GM10847 (cell line): ENCODE results near the gene TLE3.

Experiments used
- POLR2A ChIP-seq: IDR thresholded peaks from 2 replicates; pipeline ENCODE4 v1.6.1; 2011; ENCODE audit not compliant: insufficient read length; ENCODE audit errors: extremely low read depth

TLE3 gene

DNA sequence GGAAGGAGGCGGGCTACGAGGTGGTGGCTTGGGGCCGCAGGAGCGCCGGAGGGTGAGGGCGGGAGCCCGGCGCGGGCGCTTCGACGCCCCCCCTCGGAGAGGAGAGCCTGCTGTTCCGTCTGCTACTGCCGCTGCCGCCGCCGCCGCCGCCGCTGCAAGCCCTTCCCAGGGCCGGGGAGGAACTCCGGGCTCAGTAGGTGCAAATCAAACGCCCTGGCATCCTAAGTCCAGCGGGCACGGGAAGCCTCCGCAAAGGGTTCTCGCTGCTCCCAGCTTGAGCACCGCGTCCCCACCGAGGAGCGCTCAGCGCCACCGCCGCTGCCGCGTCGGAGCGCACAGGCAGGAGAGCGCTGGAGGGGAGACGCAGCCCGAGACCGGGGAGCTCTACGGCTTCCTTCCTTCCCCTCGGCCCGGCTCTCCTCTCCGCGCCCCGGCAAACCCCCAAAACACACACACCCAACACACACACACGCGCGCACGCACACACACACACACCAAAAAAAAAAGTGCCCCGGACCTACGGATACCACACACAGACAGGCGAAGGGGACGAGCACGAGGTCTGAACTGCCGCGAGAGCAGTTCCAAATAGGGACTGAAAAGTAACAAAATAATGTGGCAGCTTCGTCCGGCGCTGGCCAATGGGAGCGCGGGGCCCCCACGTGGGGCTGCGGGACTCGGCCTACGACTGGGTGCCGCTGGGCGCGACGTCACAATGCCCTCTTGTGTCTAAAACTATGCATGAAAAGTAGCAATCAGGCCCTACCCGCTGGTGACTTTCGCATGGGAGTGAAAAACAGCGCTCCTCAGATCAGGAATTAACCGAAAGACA is at the start of gene TLE3:
Gene TLE3, minus strand, starts transcription at position 597 of the 832 bp plus-strand sequence. CDS start 1,119 bp downstream, outside the sequence.
- peak; percentile 79 for TF ChIP-seq POLR2A

GRCh38 chr15:70147178-70147760 is 49.6 kb upstream of the TLE3 start:
- no peak for TF ChIP-seq POLR2A

DNA sequence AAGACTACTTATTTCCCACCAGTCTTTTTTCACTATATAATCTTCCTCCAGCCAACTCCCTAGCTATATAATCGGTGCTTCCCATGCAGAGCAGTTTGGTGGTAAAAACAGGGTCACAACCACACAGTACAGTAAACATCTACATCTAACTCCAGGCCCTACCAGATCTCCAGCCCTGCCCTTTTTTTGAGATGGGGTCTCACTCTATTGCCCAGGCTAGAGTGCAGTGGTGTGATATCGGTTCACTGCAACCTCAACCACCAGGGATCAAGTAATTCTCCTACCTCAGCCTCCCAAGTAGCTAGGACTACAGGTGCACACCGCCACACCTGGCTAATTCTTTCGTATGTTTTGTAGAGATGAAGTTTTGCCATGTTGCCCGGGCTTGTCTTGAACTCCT is 49.1 kb upstream of the TLE3 start:
- TF ChIP-seq POLR2A: no peak

DNA sequence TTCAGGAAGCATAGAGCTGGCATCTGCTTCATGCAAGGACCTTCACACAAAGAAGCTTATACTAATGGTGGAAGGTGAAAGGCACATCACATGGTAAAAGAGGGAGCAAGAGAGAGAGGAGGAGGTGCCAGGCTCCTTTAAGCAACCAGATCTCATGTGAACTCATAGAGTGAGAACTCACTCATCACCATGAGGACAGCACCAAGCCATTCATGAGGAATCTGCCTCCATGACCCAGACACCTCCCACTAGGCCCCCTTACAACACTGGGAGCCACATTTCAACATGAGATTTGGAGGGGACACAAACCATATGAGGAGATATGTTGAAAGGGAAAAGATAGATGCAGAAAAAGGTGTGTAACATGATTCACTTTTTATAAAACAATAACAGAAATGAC is 48.4 kb upstream of the TLE3 start:
- TF ChIP-seq POLR2A: no peak

- TF ChIP-seq POLR2A: no peak
These were observed 47.5 kb upstream of the TLE3 start for GRCh38 chr15:70145261-70145660.

DNA sequence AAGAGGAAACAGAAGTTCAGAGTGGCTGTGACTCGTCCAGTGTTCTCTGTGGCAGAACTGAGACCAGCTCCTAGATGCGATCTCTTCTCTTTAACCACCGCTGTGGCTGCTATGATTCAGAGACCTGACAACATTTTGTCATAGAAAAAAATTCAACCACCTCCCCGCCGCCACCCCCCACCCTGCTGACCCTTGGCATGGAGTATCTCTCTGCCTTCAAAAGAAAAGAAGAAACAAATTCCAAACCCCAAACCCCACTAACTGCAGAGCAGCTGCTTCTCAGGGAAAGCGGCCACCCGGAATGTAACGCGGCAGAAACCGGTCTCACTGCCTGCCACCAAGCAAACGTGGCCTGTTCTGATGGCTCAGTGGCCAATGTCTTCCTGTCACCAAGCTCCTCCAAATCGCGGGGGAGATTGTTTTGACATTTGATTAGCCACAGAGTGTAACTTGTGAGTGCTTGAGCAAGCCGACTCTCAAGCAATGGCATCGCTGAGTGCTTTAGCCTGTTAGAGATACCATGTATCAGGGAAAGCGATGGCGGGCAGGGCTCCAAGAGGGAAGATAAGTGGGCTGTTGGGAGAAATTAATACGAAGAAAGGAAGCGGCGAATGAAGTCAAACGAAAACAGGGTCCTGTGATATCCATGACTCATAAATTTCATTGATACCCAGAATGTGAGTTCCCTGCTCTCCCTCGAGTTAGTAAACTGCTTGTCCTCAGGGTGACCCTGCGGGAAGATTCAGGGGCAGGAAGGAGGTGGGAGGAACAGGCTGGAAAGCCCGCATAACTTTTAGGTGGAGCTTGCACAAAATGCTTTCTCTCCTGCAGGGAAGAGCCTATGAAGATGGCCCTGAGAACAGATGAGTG is 44.8 kb upstream of the TLE3 start:
- no peak for TF ChIP-seq POLR2A

GRCh38 chr15:70142072-70142321 is 44.3 kb upstream of the TLE3 start:
- no peak for TF ChIP-seq POLR2A

- no peak for TF ChIP-seq POLR2A
These were observed 43.8 kb upstream of the TLE3 start for GRCh38 chr15:70141376-70142071.

DNA sequence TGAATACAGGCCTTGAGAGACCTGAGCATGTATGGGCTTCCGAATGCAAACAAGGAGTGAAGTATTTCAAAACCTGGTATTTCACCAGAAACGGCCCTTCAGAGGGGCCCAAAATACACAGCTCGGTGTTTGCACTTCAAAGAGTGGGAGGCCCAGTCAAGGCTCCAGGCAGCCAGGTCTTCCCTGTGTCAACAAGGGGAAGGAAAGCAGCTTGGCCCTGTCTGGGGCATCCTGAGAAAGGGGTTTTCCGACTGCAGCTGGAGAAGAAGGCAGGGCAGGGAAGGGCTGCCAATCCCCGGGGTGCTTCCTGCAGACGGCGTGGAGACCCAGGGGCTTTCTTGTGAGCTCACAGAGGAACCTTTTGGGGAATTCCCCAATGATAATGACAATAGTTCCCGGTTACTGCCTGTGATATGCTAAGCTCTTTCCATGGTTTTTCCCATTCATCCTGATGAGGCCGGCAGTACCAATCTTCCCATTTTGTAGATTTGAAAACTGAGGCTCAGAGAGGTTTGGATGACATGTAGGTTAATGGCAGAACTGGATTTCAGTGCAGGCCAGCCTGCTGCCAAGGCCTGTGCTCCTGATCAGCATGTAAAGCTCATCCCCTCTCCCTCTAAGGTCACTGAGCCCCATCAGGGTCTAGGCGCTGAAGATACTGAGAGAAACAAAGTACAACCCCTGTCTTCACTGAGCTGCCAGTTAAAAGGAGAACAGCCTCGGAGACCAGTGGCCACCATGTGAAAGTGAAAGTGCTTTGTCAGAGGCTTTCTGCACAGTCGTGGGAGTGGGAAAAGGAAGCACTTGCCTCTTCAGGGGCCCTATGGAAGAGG is 43.0 kb upstream of the TLE3 start:
- no peak for TF ChIP-seq POLR2A

GRCh38 chr15:70140025-70140542 is 42.4 kb upstream of the TLE3 start:
- no peak for TF ChIP-seq POLR2A

DNA sequence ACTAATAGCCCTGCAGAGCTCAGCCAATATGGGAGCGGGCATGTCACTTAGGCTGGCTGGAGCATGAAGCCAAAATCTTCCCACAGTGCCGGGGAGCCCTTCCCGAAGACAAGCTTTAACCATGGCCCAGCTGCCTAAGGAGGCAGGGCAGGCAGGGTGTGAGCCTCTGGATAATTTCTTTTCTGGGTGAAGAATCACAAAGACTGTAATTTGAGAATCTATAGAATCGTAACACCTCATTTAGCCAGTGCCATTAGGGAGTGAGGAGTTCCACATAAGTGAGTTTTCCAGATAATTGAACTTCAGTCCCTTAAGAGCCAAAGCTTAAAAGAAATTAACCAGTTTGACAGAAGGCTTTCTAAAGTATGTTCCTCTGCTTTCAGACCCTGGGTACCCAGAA is 40.2 kb upstream of the TLE3 start:
- TF ChIP-seq POLR2A: no peak

DNA sequence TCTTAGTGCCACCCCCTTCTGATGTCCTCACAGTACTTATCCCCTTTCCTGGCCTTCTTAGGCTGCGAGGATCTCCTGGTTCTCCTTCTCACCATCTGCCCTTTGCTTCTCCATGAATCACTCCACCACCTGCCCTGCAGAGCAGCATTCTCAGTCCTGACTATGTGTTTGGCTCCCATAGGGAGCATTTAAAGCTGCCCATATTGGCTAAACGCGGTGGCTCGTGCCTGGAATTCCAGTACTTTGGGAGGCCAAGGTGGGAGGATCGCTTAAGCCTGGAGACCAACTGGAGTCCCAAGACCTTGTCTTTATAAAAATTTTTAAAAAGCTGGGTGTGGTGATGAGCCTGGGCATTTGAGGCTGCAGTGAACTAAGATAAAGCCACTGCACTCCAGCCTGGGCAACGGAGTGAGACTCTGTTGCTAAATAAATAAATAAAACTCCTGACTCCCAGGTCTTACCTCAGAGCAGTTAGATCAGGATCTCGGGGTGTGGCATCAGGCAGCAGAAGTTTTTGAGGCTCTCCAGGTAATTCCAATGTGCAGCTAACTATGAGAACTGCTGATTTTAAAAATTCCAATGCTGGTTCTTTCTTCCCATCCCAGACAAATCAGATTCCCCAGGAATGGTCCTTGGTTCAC is 36.2 kb upstream of the TLE3 start:
- TF ChIP-seq POLR2A: no peak

GRCh38 chr15:70133296-70133695 is 35.6 kb upstream of the TLE3 start:
- TF ChIP-seq POLR2A: no peak

DNA sequence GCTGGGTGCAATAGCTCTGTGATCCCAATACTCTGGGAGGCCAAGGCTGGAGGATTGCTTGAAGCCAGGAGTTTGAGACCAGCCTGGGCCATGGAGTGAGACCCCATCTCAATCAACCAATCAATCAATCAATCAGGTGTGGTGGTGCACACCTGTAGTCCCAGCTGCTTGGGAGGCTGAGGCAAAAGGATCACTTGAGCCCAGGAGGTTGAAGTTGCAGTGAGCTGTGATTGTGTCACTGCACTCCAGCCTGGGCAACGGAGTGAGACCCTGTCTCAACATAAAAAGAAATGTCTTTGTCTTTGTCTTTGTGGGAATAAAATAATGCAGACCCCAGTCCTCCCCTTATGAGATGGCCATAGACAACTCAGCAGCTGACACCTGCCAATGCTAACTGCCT is 34.9 kb upstream of the TLE3 start:
- TF ChIP-seq POLR2A: no peak

- no peak for TF ChIP-seq POLR2A
These were observed 34.4 kb upstream of the TLE3 start for GRCh38 chr15:70132139-70132538.
